Dermis microvascular lymphatic vessel endothelial cell (primary cell): ENCODE measurements around the gene THEM4. TPM values are rescaled to one million over a fixed set of nuclear protein-coding genes. Genes with fewer than 3 reads are reported as not detected.

Source experiments
- DNase-seq, 2 donors: peaks; one replicate each; pipeline versions ENCODE4 v3.0.0 to v3.0.0-alpha.2; 2010; ENCODE audit warnings: low read depth in 2 of 2
- total RNA-seq: library from RNA; depleted of rRNA; stranded (reverse); fragments of >200 nt; gene quantifications from 2 replicates; pipeline ENCODE4 v1.2.1, GENCODE V29; 2014

Gene THEM4
- total RNA-seq, 1 donor from 2014 or later, result 6.9 TPM

- DNase-seq, result no peak
Measured at GRCh38 chr1:151838222-151839081, 70.9 kb downstream of the THEM4 start.

GRCh38 chr1:151837884-151838221 lies 71.5 kb downstream of the THEM4 start:
- DNase-seq, result no peak

DNA sequence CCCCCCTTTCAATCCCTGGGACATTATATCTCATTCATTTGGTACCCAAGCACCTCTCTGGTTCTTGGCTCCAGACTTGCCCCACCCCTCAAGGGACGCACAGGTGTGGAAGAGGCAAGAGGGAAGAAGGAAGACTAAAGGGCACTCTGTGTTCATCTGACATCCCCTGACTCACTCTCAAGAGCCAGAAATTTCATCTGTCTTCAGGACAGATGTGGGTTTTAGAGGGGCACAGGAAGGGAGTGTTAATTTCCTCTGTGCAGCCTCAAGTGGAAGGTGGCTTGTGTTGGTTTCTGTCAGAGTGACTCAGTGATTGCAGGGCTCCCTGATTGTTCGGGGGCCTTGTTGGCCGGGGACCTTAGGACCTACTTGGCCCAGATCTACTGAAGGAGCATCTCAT lies 72.1 kb downstream of the THEM4 start:
- DNase-seq, result no peak

DNA sequence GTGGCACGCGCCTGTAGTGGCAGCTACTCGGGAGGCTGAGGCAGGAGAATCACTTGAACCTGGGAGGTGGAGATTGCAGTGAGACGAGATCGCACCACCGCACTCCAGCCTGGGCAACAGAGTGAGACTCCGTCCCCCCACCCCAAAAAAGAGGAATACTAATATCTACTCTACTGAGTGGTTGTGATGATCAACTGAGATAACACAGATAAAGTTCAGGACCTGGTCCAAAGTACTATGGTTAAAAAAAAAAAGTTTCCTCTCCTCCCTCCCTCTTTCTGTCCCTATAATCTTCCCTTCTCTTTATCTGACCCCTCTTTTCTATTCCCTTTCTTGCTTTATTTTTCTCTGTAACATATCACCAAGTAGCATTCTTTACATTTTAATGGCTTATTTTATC lies 73.7 kb downstream of the THEM4 start:
- DNase-seq, result no peak

- DNase-seq, result no peak
Measured at GRCh38 chr1:151834239-151834638, 75.1 kb downstream of the THEM4 start.

GRCh38 chr1:151833172-151833900 lies 76.0 kb downstream of the THEM4 start:
- DNase-seq, result no peak

DNA sequence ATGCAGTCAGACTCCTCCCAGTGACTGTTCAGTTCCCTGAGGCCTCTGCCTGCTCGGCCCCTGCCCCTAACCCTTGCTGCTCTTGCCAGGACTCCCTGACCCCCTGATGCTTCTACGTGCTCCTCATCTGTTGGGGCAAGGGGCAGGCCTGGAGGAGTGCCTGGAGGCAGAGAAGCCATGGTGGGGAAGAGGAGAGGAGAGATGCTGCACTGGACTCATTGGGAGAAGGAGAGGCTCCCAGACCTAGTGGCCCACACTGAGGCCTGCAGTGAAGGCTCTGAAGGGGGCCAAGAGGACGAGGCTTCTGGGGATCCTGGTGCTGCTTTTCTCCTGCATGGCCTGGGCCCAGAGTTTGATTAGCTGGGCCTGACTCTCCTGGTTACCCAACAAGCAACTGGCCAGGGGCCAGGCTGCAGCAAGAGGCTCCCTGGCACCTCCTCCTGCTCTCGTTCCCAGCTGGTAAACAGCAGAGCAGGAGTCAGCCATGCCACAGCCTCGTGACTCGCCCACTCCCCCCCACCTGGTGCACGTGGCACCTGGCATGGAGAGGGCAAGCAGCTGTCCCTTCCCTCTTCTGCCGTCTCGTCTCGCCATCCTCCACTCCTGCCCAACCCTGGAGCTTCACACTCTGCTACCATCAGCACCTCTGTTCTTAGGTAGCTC lies 76.9 kb downstream of the THEM4 start:
- no peak for DNase-seq

DNA sequence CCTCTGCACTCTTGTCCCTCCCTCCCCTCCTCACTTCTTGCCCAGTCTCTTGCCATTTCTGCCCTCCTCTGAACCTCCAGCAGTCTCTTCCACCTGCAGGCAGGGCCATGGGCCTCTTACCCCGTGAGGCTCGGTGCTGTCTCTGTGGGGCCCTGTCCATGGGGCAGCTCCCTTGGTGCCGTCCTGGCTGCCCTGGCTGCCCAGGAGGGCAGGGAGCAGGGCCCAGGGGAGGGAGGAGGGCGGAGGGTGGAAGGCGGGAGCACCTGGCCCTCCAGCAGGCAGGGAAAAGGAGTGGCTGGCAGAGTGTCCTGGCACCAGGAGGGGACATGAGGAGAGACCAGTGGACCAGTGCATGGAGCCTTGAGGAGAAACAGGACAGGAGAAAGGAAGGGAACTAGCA lies 77.7 kb downstream of the THEM4 start, which contains the start of gene RORC:
Gene RORC (minus strand): TSS at position 198 of the 400 bp plus-strand sequence. CDS start 38 bp downstream, at position 160.
- DNase-seq, result no peak

- DNase-seq, result no peak
Measured at GRCh38 chr1:151831256-151831591, 78.1 kb downstream of the THEM4 start.

DNA sequence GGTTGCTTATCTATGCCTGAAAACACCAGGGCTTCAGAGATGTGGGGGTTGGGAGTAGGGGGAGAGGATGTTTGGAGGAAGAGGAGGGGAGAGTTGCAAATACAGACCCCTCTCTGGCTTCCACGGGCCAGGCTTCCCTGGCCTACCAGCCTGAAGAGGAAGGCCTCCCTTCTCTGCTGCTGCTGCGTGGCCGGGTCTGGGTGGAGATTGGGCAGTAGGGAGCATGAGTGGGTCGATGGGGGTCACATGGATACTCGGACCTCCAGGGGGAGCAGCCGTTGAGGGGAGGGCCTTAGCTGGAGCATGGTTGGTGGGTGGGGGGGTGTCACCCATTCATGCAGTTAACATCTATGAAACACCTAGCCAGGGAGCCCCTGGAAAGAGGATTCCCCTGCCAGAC lies 79.3 kb downstream of the THEM4 start:
- DNase-seq, result no peak

- DNase-seq, result no peak
Measured at GRCh38 chr1:151829352-151830046, 79.8 kb downstream of the THEM4 start.

- peak in 1 of 2 donors; percentile 49 for DNase-seq
Measured at GRCh38 chr1:151828921-151829320, 80.4 kb downstream of the THEM4 start.

DNA sequence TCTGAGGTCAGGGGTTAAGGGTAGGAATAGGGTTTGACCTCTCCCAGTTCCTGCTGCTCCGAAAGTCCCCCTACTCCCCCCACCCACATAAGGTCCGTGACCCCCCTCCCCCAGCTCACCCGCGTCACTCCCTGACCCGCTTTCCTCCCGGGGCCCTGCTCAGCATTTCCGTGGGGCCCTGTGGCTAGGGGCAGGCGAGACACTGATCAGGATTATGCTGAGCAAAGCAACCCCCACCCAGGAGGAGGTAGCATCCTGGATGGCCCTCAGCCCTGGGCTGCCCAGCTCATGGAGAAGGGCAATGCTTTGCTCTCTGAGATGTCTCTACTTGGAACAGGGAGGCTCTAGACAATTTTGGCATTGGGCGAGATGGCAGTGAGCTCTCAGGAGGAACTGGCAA lies 81.5 kb downstream of the THEM4 start:
- DNase-seq, result no peak

GRCh38 chr1:151825751-151826660 lies 83.3 kb downstream of the THEM4 start:
- DNase-seq, result no peak

GRCh38 chr1:151825204-151825603 lies 84.1 kb downstream of the THEM4 start:
- no peak for DNase-seq

Other genes starting within 250 kb of the THEM4 start
- not detected in 2 replicates for gene CELF3, start 192.7 kb downstream of the THEM4 start, total RNA-seq
- not detected in 2 replicates for gene RIIAD1, start 188.0 kb downstream of the THEM4 start, total RNA-seq
- 73.8 and 126 TPM in 2 replicates for gene MRPL9, start 146.0 kb downstream of the THEM4 start, total RNA-seq
- 4.2 and 4.4 TPM in 2 replicates for gene TDRKH, start 119.0 kb downstream of the THEM4 start, total RNA-seq
- not detected in 2 replicates for gene LINGO4, start 104.1 kb downstream of the THEM4 start, total RNA-seq
- gene RORC, start 77.7 kb downstream of the THEM4 start, total RNA-seq, result not detected in 2 replicates
- 0.13 and 0.25 TPM in 2 replicates for gene C2CD4D, start 69.7 kb downstream of the THEM4 start, total RNA-seq
- not detected in 2 replicates for gene THEM5, start 55.8 kb downstream of the THEM4 start, total RNA-seq
- gene S100A10, start 84.3 kb upstream of the THEM4 start, total RNA-seq, result 114 and 126 TPM in 2 replicates
- gene S100A11, start 127.5 kb upstream of the THEM4 start, total RNA-seq, result 17.1 and 23.1 TPM in 2 replicates
- not detected in 2 replicates for gene TCHHL1, start 179.6 kb upstream of the THEM4 start, total RNA-seq
- under 0.01 TPM in 2 replicates for gene TCHH, start 205.9 kb upstream of the THEM4 start, total RNA-seq
- not detected in 2 replicates for gene RPTN, start 249.7 kb upstream of the THEM4 start, total RNA-seq